Measurements from ENCODE around the gene DENND2D.

DNA sequence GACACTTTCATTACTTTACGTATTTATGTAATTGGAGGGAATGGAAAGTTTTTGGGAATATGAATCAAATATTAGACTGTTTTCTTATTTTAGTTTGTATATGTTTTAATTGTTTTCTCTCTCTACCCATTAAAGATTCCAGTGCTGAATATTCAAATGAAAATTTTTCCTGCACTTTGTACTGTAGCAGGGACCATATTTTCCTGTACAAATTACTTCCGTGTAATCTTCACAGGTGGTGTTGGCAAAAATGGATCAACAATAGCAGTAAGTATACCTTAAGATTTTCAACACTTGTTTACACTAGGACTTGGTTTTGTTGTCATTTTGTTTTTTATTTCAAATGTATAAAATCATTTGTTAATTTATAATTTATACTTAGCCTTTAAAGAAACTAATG is 18.4 kb downstream of the DENND2D start:
- no peak for TF ChIP-seq YY1 (IDR thresholded peaks at IDR 0.05; ENCODE audit: insufficient read depth, insufficient read length)
- TF ChIP-seq ZNF274 (IDR thresholded peaks at IDR 0.05; ENCODE audit: low read depth, low read length): no peak
- TF ChIP-seq SUZ12 (IDR thresholded peaks at IDR 0.05; ENCODE audit: extremely low read depth, insufficient read depth, insufficient read length): no peak

Data from NT2/D1 (cell line).